ENCODE results near the gene ARHGEF40. TPM values are rescaled to one million over a fixed set of nuclear protein-coding genes. Genes with fewer than 3 reads are reported as not detected.

Gene ARHGEF40
- total RNA-seq, 2 experiments from 2014 or later, result 1.2 to 1.3 TPM

DNA sequence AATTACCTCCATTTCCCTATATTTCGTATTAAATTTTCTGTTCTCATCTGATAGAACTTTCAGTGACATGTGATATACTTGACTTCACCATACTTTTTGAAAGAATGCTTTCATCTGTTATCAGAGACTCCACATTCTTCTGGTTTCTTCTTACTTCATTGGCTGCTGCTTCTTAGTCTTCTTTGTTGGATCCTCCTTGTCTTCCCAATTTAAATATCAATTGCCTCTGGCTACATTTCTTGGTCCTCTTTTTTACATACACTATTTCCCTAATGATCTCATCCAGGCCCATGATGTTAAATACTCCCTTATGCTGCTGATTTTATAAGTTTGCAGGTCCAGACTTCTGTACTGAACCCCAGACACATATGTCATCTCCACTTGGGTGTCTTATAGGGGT is 63.8 kb downstream of the ARHGEF40 start:
- intact Hi-C loops (cut with DNase I, micrococcal nuclease), result no loop called here
- Histone ChIP-seq H3K4me1 (ENCODE audit: insufficient read depth, low read length) (no peaks in the 10 kb centered on the region), H3K4me3 (ENCODE audit: low read length) (no peak overlapping the region), H3K9me3 (ENCODE audit: control insufficient read depth in 1 of 2, insufficient read depth in 1 of 2, low read length in 2 of 2) (no peaks in the 10 kb centered on the region), H3K36me3 (ENCODE audit: insufficient read depth, low read length) (no peaks in the 10 kb centered on the region), H3K27ac (ENCODE audit: low read depth in 1 of 2, low read length in 2 of 2) (no peak overlapping the region), H3K27me3 (ENCODE audit: control insufficient read depth in 1 of 2, insufficient read depth in 2 of 2, low read length in 2 of 2) (no peaks in the 10 kb centered on the region)
- H3K27ac Mint-ChIP-seq, result no peak overlapping the region
- ChIA-PET CTCF (no interaction called here), POLR2A (interaction anchor here (2.0 kb wide), 1 partner anchor 30 kb away, joined by 5 read pairs; no protein-coding TSS in a partner anchor)
- DNase-seq (no peak), ATAC-seq (ENCODE audit: poor library complexity) (no peak)
- peaks cover 6% of the 10 kb centered on the region for H3K27me3 Mint-ChIP-seq
- no peaks in the 10 kb centered on the region for H3K4me1 Mint-ChIP-seq (ENCODE audit: low read depth)
- TF ChIP-seq, protein P1, sequence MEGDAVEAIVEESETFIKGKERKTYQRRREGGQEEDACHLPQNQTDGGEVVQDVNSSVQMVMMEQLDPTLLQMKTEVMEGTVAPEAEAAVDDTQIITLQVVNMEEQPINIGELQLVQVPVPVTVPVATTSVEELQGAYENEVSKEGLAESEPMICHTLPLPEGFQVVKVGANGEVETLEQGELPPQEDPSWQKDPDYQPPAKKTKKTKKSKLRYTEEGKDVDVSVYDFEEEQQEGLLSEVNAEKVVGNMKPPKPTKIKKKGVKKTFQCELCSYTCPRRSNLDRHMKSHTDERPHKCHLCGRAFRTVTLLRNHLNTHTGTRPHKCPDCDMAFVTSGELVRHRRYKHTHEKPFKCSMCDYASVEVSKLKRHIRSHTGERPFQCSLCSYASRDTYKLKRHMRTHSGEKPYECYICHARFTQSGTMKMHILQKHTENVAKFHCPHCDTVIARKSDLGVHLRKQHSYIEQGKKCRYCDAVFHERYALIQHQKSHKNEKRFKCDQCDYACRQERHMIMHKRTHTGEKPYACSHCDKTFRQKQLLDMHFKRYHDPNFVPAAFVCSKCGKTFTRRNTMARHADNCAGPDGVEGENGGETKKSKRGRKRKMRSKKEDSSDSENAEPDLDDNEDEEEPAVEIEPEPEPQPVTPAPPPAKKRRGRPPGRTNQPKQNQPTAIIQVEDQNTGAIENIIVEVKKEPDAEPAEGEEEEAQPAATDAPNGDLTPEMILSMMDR (IDR thresholded peaks at IDR 0.05), result no peak
- H3K4me3 Mint-ChIP-seq, result no peak overlapping the region
- no peaks in the 10 kb centered on the region for H3K9me3 Mint-ChIP-seq
- no peaks in the 10 kb centered on the region for H3K36me3 Mint-ChIP-seq (ENCODE audit: low read depth)

DNA sequence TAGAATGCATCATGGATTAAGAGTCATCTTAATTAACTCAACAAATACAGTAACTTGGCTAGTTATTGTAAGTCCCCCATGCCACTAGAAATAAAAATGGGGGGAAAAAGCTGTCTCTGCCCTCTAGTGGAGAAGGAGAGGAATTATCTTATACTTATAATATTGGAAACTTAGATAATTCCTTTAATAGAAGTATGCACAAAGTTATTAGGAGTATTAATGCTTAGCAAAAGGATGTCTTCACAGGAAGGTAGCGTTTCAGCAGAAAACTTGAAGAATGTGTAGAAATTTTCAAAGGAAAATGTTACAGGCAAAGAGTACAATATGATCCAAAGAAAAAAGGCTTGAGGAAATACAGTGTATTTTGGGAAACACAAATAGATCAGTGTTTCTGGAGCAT is 65.9 kb downstream of the ARHGEF40 start:
- H3K36me3 Mint-ChIP-seq (ENCODE audit: low read depth), result no peaks in the 10 kb centered on the region
- peaks cover 6% of the 10 kb centered on the region for H3K27me3 Mint-ChIP-seq
- Histone ChIP-seq H3K27me3 (ENCODE audit: control insufficient read depth in 1 of 2, insufficient read depth in 2 of 2, low read length in 2 of 2) (no peaks in the 10 kb centered on the region), H3K4me1 (ENCODE audit: insufficient read depth, low read length) (no peaks in the 10 kb centered on the region), H3K27ac (ENCODE audit: low read depth in 1 of 2, low read length in 2 of 2) (no peak overlapping the region), H3K9me3 (ENCODE audit: control insufficient read depth in 1 of 2, insufficient read depth in 1 of 2, low read length in 2 of 2) (no peaks in the 10 kb centered on the region), H3K4me3 (ENCODE audit: low read length) (no peak overlapping the region), H3K36me3 (ENCODE audit: insufficient read depth, low read length) (no peaks in the 10 kb centered on the region)
- no peak overlapping the region for H3K27ac Mint-ChIP-seq
- H3K4me3 Mint-ChIP-seq, result no peak overlapping the region
- DNase-seq (peak in 3 of 14 experiments; percentile 11 to 23 (median 14)), ATAC-seq (ENCODE audit: poor library complexity) (no peak)
- TF ChIP-seq, protein P1 (IDR thresholded peaks at IDR 0.05), result peak; percentile 81
- no peaks in the 10 kb centered on the region for H3K9me3 Mint-ChIP-seq
- no peaks in the 10 kb centered on the region for H3K4me1 Mint-ChIP-seq (ENCODE audit: low read depth)
- CTCF ChIA-PET, result interaction anchor here (1.0 to 1.7 kb wide), 3 partner anchors 20 to 68 kb away, joined by 3 to 4 read pairs (median 3); partner anchors contain the start of gene OR5AU1
- intact Hi-C loops (cut with DNase I, micrococcal nuclease), result no loop called here
- POLR2A ChIA-PET, result interaction anchor here (2.0 kb wide), 1 partner anchor 33 kb away, joined by 5 read pairs; no protein-coding TSS in a partner anchor

Small RNA genes lying within 50 kb of the gene (microRNA-seq; reads per million reads assigned to microRNA genes)
- gene MIR6717 (ENCODE audit: borderline microRNAs expressed, borderline replicate concordance), result not detected

Other genes with a start within 250 kb of the ARHGEF40 start
- gene RNASE3, start 178.9 kb upstream of the ARHGEF40 start, total RNA-seq, result not detected
- gene RNASE2, start 114.8 kb upstream of the ARHGEF40 start, total RNA-seq, result under 1 TPM; 0.34 to 0.36 TPM
- 10 to 100 TPM; 92.0 to 94.8 TPM for gene METTL17, start 80.3 kb upstream of the ARHGEF40 start, total RNA-seq
- not detected for gene SLC39A2, start 71.0 kb upstream of the ARHGEF40 start, total RNA-seq
- gene NDRG2, start 45.2 kb upstream of the ARHGEF40 start, total RNA-seq, result 10 to 100 TPM; 26.7 to 28.6 TPM
- gene TPPP2, start 40.1 kb upstream of the ARHGEF40 start, total RNA-seq, result not detected
- gene RNASE13, start 35.5 kb upstream of the ARHGEF40 start, total RNA-seq, result not detected
- gene RNASE7, start 27.9 kb upstream of the ARHGEF40 start, total RNA-seq, result not detected
- gene RNASE8, start 12.5 kb upstream of the ARHGEF40 start, total RNA-seq, result not detected
- 10 to 100 TPM; 15.2 to 15.5 TPM for gene ZNF219, start 28.4 kb downstream of the ARHGEF40 start, total RNA-seq
- gene TMEM253, start 30.8 kb downstream of the ARHGEF40 start, total RNA-seq, result not detected
- not detected for gene OR5AU1, start 85.8 kb downstream of the ARHGEF40 start, total RNA-seq
- gene HNRNPC, start 199.1 kb downstream of the ARHGEF40 start, total RNA-seq, result 100 to 1,000 TPM; 507 to 528 TPM
- not detected for gene RPGRIP1, start 209.8 kb downstream of the ARHGEF40 start, total RNA-seq